Measurements from ENCODE around the gene DMWD.
A peak's percentile ranks its signal among the peaks of the same experiment; 100 is the strongest.
"Not testable (repeated sequence)": the region's sequence is repeated elsewhere in the genome, so short reads cannot be mapped to it uniquely, and the experiment has no call there.

Gene DMWD

DNA sequence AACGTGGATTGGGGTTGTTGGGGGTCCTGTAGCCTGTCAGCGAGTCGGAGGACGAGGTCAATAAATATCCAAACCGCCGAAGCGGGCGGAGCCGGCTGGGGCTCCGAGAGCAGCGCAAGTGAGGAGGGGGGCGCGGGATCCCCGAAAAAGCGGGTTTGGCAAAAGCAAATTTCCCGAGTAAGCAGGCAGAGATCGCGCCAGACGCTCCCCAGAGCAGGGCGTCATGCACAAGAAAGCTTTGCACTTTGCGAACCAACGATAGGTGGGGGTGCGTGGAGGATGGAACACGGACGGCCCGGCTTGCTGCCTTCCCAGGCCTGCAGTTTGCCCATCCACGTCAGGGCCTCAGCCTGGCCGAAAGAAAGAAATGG, 22.8 kb downstream of the DMWD start:
- DNase-seq (ENCODE audit: low spot score) = no peak

DNA sequence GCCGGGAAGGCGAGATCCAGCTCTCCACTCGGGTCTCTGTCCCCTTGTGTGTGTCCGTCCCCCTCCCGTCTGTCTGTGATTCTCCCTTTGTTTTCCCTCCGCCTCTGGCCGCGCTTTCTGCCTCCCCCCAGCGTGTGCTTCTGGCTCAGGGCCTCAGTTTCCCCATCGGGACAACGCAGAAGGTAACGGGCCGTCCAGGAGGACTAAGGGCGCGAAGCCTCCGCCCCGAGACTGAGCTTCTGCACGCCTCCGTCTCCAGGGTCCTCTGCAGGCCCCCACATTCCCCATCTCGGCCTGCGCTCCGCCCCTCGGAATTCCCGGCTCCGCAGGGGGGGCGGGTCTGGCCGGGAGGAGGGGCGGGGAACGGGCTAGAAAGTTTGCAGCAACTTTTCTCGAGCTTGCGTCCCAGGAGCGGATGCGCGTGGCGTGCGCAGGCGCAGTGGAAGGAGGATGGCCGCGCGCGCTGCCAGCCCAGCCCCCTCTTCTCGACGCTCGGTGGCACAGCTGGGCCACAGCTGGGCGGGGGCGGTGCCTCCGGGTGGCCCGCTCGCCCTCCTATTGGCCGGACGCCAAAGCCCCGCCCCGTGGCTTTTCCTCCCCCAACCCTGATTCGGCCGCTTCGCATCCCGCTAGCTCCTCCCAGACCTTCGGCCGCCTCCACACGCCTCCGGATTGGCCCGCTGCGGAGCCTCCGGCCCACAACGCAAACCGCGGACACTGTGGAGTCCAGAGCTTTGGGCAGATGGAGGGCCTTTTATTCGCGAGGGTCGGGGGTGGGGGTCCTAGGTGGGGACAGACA, 23.5 kb downstream of the DMWD start, which contains the start of gene SIX5:
SIX5 (minus strand) TSS at position 269 of the 799 bp plus-strand sequence. CDS start 408 bp downstream, outside the sequence.
- DNase-seq (ENCODE audit: low spot score) = peak; percentile 98

DNA sequence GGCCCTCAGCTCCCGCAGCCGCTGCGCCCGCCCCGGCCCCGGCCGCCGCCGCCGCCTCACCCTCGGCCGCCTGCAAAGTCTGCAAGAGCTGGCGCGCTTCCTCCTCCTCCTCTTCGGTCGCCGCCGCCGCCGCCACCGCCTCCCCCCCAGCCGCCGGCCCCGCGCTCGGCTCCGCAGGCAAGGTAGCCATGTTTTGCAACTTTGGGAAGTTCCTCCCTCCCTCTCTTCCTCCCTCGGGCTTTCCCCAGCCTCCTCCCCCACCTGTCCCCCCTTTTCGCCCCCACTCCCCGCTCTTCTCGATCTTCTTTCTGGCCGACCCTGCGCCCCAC, 24.0 kb downstream of the DMWD start:
- DNase-seq (ENCODE audit: low spot score) = no peak

DNA sequence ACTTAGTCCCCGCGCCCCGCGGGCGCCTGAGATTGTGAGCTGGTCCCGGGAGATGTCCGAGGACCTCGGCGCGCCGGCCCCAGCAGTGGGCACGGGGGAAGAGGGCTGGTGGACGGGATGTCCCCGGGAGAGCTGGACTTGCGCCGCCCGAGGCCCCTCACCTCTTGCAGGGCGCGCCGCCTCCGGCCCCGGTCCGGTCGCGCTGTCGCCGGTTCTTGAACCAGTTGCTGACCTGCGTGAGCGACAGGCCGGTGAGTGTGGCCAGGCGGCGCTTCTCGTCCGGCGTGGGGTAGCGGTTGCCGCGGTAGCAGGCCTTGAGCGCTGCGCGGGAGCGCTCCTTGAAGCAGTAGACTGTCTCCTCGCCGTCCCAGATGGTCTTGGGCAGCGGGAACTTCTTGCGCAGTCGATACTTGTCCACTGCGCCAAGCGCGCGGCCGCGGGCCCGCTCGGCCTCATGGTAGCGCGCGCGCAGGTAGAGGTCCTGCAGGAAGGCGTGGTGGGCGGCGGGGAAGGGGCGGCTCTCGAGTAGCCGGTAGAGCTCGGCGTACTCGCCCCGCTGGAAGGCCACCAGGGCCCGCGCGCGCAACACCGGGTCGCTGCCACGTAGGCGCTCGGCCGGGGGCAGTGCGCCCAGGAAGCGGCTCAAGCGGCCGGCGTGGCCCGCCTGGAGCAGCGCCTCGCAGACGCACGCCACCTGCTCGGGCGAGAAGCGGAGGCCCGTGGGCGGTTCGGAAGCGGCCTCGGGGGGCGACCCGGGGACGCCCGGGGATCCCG, 24.6 kb downstream of the DMWD start:
- peak; percentile 72 for DNase-seq (ENCODE audit: low spot score)

DNA sequence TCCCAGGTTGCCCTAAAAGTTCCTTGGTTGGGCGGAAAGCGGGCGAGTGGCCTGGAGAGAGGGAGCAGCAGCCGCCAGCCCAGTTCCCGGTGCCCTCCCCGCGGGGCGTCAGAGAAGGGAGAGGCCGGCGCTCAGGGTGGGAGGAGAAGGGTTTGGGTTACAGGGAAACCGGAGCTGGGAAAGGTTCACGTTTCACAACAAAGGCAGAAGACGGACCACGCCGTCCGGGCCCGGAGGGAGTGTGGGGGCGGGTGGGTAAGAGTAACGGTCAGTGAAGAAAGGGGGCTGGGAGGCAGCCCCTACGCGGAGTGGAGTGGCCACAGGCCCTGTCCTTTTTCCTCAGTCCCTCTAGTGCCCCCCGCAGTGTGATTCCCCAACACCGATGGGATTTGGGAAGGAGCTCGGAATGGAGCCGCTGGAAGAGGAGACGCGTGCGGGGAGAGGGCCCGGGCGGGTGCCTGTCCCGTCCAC, 25.2 kb downstream of the DMWD start:
- DNase-seq (ENCODE audit: low spot score) = peak; percentile 87

DNA sequence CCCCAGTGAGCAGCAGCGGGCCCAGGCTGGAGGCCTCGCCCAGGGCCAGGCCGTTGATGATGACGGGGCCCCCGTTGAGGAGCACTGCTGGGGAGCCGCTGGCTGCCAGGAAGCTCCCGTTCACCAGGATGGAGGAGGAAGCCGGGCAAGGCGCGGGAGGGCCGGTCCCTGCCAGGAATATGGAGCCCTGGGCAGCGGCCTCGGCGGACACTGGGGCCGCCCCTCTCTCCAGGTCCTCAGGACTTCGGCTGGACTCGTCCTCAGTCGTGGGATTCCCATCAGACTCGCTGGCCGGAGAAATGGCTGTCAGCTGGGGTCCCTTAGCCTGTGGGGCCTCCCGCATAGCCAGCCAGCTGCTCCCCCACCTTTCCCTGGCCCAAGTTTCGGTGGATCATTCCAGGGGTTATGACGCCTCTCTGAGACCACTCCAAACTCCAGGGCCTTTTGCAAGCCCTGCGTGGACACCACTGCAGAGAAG, 25.7 kb downstream of the DMWD start:
- no peak for DNase-seq (ENCODE audit: low spot score)

DNA sequence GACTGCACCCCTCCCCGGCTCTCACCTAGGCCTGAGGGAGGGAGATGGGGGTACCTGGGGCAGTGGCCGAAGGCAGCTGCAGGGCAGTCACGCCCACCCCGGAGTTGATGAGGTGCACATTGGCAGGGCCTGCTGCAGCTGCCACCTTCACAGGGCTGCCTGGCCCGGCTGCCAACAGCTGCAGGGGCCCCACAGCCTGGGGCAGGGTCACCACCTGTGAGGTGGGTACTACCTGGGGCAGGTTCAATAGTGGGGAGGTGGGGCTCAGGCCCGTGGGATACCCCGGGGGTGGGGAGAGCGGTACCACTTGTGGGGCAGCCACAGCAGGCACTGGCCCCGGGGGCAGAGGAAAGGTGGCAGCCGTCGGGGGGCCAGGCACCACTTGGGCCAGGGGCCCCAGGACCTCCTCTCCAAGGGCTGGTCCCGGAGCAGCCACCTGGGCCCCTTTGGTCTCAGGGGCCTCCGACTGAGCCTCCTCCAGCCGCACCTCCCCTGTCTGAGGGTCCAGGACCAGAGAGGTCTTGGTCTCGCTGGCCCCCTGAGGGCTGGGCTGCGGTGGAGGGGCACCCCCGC, 26.3 kb downstream of the DMWD start:
- DNase-seq (ENCODE audit: low spot score) = no peak

DNA sequence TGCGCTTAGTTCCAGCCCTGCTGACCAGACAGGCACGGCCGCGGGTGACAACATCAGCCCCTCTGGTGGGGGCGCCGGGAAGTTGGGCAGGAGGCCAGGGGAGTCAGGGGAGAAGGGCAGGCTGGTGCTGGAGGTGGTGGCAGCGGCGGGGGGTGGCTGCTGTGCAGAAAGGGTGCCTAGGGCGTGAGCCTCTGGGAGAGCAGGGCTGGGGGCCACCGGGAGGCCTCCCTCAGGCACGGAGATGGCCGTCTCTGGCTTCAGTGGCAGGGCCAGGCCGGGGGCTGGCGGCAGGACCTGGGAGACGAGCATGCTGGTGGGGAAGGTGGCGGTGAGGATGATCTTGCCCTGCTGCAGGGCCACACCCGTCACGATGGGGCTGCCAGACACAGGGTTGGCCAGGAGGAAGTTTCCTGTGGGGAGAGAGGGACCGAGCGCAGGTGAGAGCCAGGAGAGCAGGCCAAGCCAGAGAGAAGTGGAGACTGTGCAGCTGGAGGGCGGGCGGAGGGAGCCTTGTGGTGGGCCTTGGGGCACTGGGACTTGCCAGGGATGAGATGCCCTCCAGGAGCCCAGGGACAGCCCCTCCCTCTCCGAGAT, 26.8 kb downstream of the DMWD start:
- no peak for DNase-seq (ENCODE audit: low spot score)

DNA sequence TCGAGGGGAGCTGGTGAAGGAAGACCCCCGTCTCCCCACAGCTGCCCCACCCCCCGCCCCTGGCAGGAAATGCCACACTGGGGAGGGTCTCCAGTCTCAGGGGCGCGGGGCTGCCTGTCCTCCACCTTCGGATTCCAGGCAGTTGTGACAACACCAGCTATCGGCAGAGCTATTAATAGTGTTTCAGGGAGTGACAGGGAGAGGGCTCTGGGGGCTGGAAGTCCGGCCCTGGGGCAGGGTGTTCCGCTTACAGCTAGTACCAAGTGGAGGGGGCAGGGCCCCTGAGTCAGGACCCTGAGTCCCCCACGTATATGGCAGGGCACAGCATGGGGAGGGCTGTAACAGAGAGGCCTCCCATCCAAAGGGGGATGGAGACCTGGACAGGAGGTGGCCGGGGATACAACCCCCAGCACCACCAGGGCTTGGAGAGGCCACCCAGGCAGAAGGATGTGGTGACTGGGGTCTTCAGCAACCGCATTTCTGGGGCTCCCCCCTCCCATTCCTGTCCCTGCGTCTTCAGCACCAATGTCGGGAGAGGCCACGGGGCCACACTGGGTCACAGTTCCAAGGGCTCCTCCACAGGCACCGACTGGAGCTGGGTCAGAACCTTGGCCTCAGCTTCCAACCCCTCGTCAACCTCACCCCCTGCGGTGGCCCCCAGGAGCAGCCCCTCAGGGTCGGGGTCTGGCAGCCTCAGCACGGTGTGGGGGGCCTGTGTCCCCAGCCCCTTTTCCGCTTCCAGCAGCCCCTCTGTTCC, 27.5 kb downstream of the DMWD start:
- DNase-seq (ENCODE audit: low spot score) = no peak

DNA sequence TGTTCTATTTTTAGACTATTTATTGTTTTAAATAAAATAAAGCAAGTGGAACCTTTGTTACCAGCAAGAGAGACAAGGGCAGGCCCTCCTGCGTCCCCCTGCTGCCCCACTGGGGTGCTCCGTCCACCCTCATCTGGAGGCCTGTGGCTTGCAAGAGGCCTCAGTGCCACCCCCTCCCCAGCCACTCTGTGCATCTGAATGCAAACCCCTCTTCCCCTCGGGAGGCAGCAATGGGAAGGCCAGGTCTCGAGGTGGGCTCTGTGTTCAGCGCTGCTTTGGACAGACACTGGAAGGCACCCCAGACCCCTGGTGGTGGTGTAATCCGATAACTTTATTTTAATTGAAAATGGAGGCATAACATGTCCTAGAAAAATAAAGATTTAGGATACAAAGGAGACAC, 28.2 kb downstream of the DMWD start:
- no peak for DNase-seq (ENCODE audit: low spot score)

DNA sequence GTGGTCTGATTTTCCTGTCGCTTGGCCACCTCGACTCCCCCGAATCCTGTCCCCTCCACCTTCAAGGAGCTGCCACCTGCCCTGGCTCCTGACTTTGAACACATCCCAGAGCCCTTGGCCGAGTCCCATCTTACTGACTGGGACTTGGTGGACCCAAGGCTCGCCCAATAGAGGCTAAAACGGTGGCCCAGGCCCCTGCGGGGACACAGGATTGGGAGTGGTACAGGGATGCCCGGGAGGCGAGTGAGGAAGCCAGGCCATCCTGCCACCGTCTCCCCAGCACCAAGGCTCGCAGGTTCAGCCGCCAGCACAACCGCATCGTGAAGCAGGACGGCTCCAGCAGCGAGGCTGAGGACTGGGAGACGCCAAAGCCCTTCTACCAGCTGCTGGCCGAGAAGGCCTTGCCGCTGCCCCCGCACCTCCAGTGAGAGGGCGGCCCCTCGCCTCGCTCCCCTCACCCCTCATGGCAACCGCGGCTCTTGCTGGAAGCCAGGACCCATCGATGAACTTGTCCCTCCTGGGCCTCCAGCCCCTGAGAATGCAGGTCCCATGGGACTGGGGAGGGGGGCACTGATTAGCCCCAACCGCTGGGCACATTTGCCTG, 28.9 kb downstream of the DMWD start:
- no peak for DNase-seq (ENCODE audit: low spot score)

DNA sequence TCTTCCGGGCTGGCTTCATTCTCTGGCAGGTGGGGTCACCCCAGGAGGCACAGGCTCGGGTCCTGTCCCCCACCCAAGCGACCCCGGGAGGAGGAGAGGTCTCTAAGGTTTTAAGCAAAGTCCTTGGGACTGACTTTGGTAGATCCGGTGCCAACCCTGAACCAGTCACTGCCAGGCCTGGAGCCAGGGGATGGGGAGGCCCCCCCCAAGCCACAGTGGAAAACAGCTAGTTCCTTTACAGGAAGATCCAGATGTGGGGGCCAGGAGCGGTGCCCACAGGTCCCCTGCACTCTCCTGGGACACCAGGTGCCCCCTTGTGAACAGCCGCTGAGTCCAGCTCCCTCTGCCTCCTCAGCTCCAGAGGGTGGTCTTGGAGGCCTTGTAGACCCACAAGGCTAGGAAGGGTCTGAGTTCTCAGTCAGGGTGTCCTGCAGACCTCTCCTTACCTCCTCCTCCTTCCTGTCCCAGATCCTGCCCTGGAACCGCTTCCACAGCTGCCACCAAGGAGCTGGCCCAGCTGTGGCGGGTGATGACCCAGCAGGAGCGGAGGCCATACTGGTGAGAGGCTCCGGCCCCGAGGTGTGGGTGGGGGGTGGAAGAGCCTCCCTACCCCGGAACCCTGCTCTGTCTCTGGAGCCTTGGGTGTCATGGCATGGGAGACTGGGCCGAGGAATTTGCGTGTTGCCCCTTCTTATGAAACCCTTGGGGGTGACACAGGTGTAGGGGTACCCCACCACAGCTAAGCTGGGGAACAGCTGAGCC, 29.6 kb downstream of the DMWD start:
- DNase-seq (ENCODE audit: low spot score) = no peak

DNA sequence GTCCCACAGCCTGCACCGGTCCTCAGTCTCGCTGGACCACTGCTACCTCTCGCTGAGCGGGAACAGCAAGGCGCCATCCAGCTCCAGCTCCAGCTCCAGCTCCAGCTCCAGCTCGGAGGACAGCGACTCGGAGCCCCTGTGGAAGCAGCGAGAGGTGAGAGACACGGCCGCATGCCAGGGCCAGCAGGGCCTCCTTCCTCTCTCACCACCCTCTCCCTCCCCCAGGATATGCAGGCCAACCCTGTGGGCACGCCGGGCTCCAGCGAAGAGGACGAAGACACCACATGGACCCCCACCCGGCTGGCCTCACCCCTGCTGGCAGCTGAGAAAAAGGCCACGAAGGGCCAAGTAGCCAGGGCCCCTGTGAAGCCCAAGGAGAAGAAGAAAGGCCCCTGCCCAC, 30.9 kb downstream of the DMWD start:
- no peak for DNase-seq (ENCODE audit: low spot score)

DNA sequence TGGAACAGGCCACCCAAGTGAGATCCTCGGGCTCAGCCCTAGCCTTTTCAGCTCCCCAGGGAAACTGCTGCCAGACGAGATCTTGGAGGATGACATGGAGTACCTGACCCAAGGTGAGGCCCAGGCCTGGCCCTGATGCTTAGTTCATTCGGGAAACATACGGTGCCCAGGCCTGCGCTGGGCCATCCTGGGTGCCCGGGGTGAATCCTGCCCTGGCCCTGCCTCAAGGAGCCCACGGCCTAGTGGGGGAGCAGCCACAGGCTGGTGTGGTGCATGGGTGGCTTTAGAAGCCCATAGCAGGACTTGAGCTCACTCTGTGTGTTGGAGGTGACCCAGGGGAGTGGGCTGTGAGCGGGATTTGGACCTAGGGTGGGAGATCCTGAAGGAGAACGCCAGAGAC, 33.7 kb downstream of the DMWD start:
- DNase-seq (ENCODE audit: low spot score) = no peak

DNA sequence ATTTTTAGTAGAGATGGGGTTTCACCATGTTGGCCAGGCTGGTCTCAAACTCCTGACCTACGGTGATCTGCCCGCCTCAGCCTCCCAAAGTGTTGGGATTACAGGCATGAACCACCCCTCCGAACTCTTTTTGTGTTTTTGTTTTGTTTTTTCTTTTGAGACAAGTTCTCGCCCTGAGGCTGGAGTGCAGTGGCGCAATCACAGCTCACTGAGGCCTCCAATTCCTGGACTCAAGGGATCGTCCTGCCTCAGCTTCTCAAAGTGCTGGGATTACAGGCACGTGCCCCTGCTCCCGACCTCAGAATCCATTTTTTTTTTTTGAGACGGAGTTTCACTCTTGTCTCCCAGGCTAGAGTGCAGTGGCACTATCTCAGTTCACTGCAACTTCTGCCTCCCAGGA, 35.0 kb downstream of the DMWD start:
- no peak for DNase-seq (ENCODE audit: low spot score)

DNA sequence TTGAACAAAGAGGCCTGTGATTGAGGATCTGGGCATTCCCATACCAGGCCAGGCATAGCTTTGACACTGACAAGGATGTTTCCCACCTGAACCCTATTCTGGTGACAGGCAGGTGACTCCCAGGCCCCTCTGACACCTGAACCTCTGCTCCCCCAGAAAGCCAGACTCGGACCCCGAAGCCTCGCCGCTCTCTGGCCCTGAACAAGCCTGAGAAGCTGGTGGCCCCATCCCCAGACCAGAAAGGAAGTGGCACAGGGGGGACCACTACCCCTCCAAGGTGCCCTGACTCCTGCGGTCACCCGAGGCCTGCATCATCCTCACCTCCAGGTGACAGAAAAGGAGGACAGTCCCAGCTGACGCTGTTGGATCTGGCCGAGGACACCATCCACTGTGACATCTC, 38.3 kb downstream of the DMWD start:
- DNase-seq (ENCODE audit: low spot score) = no peak

DNA sequence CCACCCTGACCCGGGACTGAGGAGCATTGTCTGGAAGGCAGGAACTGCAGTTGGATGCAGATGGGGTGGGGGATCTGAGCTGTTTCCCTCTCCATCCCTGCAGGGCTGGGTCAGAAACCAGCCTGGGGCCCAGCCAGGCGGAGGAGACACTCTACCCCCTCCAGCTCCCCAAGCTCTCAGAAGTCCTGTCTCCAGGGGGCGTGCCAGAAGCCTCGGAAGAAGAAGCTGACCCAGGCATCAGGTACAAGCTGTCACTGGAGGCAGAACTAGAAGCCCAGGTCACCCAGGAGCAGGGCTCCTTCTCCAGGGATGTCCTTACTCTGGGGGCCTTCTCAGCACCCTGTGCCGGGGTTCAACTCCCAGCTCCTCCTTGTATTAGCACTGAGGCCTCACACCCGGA, 39.1 kb downstream of the DMWD start:
- DNase-seq (ENCODE audit: low spot score) = no peak

DNA sequence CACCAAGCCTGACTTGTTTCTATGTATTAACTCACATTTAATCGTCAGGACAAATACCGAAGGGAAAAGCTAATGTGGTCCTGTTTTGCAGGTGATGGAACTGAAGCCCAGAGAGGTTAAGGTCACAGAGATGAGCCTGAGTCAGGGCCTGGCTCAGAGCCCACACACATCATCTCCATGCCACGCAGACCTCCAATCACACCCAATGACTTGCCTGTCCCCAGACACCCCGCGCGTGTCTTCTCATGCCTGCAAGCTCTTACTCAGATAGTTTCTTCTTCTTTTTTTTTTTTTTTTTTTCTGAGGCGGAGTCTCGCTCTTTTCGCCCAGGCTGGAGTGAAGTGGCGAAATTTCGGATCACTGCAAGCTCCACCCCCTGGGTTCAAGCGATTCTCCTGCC, 40.0 kb downstream of the DMWD start:
- DNase-seq (ENCODE audit: low spot score) = no peak

DNA sequence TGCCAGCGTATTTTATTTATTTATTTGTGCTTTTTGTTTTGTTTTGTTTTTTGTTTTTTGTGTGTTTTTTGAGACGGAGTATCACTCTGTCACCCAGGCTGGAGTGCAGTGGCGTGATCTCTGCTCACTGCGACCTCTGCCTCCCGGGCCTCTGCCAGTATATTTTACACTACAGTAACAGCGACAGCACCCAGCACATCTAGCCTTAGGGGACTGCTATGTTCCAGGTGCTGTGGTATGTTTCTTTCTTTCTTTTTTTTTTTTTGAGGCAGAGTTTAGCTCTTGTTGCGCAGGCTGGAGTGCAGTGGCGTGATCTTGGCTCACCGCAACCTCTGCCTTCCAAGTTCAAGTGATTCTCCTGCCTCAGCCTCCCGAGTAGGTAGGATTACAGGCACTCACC, 41.2 kb downstream of the DMWD start:
- not testable (repeated sequence) for DNase-seq (ENCODE audit: low spot score)

DNA sequence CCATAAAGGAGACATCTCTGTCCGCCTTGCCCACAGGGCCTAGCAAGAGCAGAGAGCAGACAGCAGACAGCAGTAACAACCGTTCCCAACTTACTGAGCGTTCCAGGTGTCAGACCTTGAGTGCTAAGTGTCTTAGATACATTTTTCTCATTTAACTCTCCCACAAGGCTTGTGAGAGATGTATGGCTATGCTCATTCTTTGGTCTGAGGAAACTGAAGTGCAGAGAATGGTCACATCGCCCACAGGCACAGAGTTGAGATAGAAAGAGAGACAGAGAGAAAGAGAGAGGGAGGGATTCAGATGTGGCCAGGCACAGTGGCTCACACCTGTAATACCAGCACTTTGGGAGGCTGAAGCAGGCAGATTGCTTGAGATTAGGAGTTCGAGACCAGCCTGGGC, 45.1 kb downstream of the DMWD start:
- DNase-seq (ENCODE audit: low spot score) = no peak

DNA sequence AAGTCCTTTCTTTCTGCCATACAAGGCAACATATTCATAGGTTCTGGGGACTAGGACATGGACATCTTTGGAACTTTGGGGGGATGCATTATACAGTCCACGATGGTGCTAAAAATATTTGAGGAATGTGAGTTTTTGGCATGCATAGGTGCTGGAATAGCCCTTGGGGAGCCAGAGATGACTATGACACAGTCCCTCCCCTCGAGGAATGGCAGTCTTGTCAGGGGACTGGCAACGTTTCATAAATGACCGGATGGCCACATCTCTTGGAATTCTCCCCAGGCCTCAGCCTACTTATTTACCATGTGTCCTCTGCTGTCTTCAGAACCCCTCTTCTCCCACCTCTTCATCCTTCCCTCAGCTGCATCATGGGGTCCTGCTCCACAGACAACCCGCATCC, 45.8 kb downstream of the DMWD start:
- DNase-seq (ENCODE audit: low spot score) = no peak
